ENCODE results near the gene EMC9. TPM values are rescaled to one million over a fixed set of nuclear protein-coding genes. Genes with fewer than 3 reads are reported as not detected.

EMC9 gene
- total RNA-seq, 6 experiments from 2014 or later = 13.2 to 17.0 (median 15.3) TPM

GRCh38 chr14:24139272-24139934 lies 2.0 kb downstream of the EMC9 start:
- TF ChIP-seq CTCF (IDR thresholded peaks at IDR 0.05) = no peak; the same call in 1 of the 2 replicates
- H3K27ac Mint-ChIP-seq = no peak overlapping the region; the same call in 1 of the 2 replicates
- H3K4me1 Mint-ChIP-seq (ENCODE audit: low read depth) = peaks cover 64% of the 10 kb centered on the region
- peak overlapping the region; percentile 95 for H3K4me3 Mint-ChIP-seq
- no peak for DNase-seq
- H3K27me3 Mint-ChIP-seq (ENCODE audit: insufficient read depth) = peaks cover 6% of the 10 kb centered on the region
- no peaks in the 10 kb centered on the region for H3K9me3 Mint-ChIP-seq
- peaks cover 40% of the 10 kb centered on the region for H3K36me3 Mint-ChIP-seq (ENCODE audit: low read depth)

- H3K9me3 Mint-ChIP-seq = no peaks in the 10 kb centered on the region
- peaks cover 36% of the 10 kb centered on the region for H3K36me3 Mint-ChIP-seq (ENCODE audit: low read depth)
- no peak for DNase-seq
- H3K4me1 Mint-ChIP-seq (ENCODE audit: low read depth) = peaks cover 56% of the 10 kb centered on the region
- peak overlapping the region; percentile 36; the same call in 1 of the 2 replicates for H3K27ac Mint-ChIP-seq
- H3K27me3 Mint-ChIP-seq (ENCODE audit: insufficient read depth) = peaks cover 6% of the 10 kb centered on the region
- H3K4me3 Mint-ChIP-seq = peak overlapping the region; percentile 95
- no peak for TF ChIP-seq CTCF (IDR thresholded peaks at IDR 0.05)
These were observed 2.8 kb downstream of the EMC9 start for GRCh38 chr14:24138396-24139271.

GRCh38 chr14:24137529-24138395 lies 3.6 kb downstream of the EMC9 start:
- H3K4me3 Mint-ChIP-seq = no peak overlapping the region
- peaks cover 47% of the 10 kb centered on the region for H3K4me1 Mint-ChIP-seq (ENCODE audit: low read depth)
- H3K9me3 Mint-ChIP-seq = no peaks in the 10 kb centered on the region
- peaks cover 6% of the 10 kb centered on the region for H3K27me3 Mint-ChIP-seq (ENCODE audit: insufficient read depth)
- H3K27ac Mint-ChIP-seq = no peak overlapping the region
- no peak for TF ChIP-seq CTCF (IDR thresholded peaks at IDR 0.05)
- DNase-seq = no peak
- peaks cover 29% of the 10 kb centered on the region for H3K36me3 Mint-ChIP-seq (ENCODE audit: low read depth)

GRCh38 chr14:24136684-24137528 lies 4.5 kb downstream of the EMC9 start:
- no peak for DNase-seq
- no peak for TF ChIP-seq CTCF (IDR thresholded peaks at IDR 0.05)
- Mint-ChIP-seq H3K9me3 (no peaks in the 10 kb centered on the region), H3K4me3 (peak overlapping the region; percentile 85), H3K27ac (peak overlapping the region; percentile 78), H3K36me3 (ENCODE audit: low read depth) (peaks cover 29% of the 10 kb centered on the region), H3K27me3 (ENCODE audit: insufficient read depth) (peaks cover 6% of the 10 kb centered on the region), H3K4me1 (ENCODE audit: low read depth) (peaks cover 41% of the 10 kb centered on the region)

All from HFFc6 (cell line).